ENCODE measurements around the gene EZR. TPM values are rescaled to one million over a fixed set of nuclear protein-coding genes. Genes with fewer than 3 reads are reported as not detected.

Gene EZR
- total and polyA plus RNA-seq, 2 of the 8 experiments (the other 6 are each of a cell fraction or from before 2014, with no cell fraction given), result 122 to 286 TPM

DNA sequence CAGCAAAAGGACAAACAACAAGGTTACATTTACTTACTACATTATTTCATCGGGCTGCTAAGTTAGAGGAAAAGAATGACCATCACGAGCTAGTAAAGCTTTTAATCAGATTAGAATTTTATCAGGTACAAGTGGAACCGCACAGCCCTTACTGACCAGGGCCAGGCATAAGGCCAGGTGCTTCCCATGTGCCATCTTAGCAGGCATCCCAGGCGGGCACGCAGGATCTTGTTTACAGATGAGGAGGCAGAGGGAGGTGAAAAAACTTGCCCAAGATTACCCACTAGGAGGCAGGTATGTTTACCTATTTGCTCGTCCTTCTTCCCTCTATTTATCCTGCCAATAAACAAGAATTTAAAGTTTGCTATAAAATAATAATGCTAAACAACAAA lies 10.7 kb downstream of the EZR start:
- Histone ChIP-seq H3K9ac (replicated peaks in 1 of 4; ENCODE audit: extremely low read depth in 1 of 4, low read depth in 3 of 4, low read length in 3 of 4) (no peak overlapping the region), H3K79me2 (ENCODE audit: control insufficient read depth in 1 of 2, insufficient read depth in 2 of 2, low read length in 2 of 2) (peaks cover 70 to 98% of the 10 kb centered on the region in 2 experiments), H3K23ac (ENCODE audit: insufficient read length) (no peak overlapping the region), H2BK12ac (ENCODE audit: low read depth, low read length) (no peak overlapping the region), H4K91ac (replicated peaks; ENCODE audit: insufficient read length, low read length) (no peak overlapping the region), H3K27me3 (replicated peaks in 1 of 4; ENCODE audit: control insufficient read depth in 3 of 4, extremely low read depth in 1 of 4, insufficient read depth in 3 of 4, low read length in 3 of 4) (no peaks in the 10 kb centered on the region), H3K36me3 (ENCODE audit: control insufficient read depth in 2 of 4, insufficient read depth in 4 of 4, low read length in 3 of 4) (peaks cover 7 to 61% (median 15%) of the 10 kb centered on the region in 4 experiments), H2BK5ac (ENCODE audit: low read depth, low read length) (no peak overlapping the region; the same call in 1 of the 2 replicates), H3K4me1 (replicated peaks in 1 of 4; ENCODE audit: control insufficient read depth in 3 of 4, insufficient read depth in 4 of 4, low read length in 3 of 4) (peaks cover 13 to 41% (median 38%) of the 10 kb centered on the region in 4 experiments), H3K23me2 (ENCODE audit: low read depth, low read length) (no peaks in the 10 kb centered on the region), H3K14ac (ENCODE audit: insufficient read length) (no peak overlapping the region), H4K5ac (ENCODE audit: insufficient read length, low read depth, low read length) (no peak overlapping the region), H2AK5ac (ENCODE audit: low read depth, low read length) (no peak overlapping the region), H3K9me3 (ENCODE audit: insufficient read depth in 2 of 2, low read depth in 1 of 2, low read length in 1 of 2) (no peaks in the 10 kb centered on the region), H4K8ac (ENCODE audit: extremely low read depth, insufficient read depth, low read length) (no peak overlapping the region), H3K4me2 (ENCODE audit: insufficient read depth in 1 of 2, low read depth in 2 of 2, low read length in 2 of 2) (peak overlapping the region in 1 of 2 experiments; percentile 1; a peak in 1 of 4 replicates), H2AFZ (ENCODE audit: low read length) (no peak overlapping the region), H3K4ac (replicated peaks; ENCODE audit: insufficient read length, low read depth, low read length) (no peak overlapping the region), H2BK120ac (replicated peaks; ENCODE audit: low read depth, low read length) (no peak overlapping the region), H3K56ac (replicated peaks; ENCODE audit: insufficient read length, low read depth, low read length) (no peak overlapping the region), H3K4me3 (ENCODE audit: extremely low read depth in 1 of 4, insufficient read depth in 2 of 4, low read depth in 3 of 4, low read length in 4 of 4) (no peak overlapping the region), H2BK15ac (ENCODE audit: low read length) (no peak overlapping the region), H4K20me1 (replicated peaks in 1 of 2; ENCODE audit: control insufficient read depth in 1 of 2, insufficient read depth in 2 of 2, low read length in 2 of 2) (peaks cover 36 to 48% of the 10 kb centered on the region in 2 experiments), H3K27ac (ENCODE audit: low read depth, low read length) (no peak overlapping the region), H2BK20ac (ENCODE audit: low read length) (no peak overlapping the region), H3K18ac (ENCODE audit: extremely low read depth, low read length) (no peak overlapping the region), H3K79me1 (ENCODE audit: low read depth, low read length) (peaks cover 4% of the 10 kb centered on the region; the same call in 1 of the 2 replicates)
- WGBS, 2 experiments (ENCODE audit: extremely low coverage in 1 of 2, insufficient coverage in 1 of 2, insufficient read length in 1 of 2, insufficient replicate concordance in 2 of 2, low coverage in 1 of 2, low lambda C conversion rate in 2 of 2, missing lambda C conversion rate in 1 of 2), result 86% methylated on average over 6 of the region's 6 CpGs; no CpG with 5 or more reads in 1 of the 2 experiments
- DNase-seq (ENCODE audit: low read depth in 1 of 2, low spot score in 2 of 2), result no peak
- ChIA-PET POLR2A (ENCODE audit: partially characterized antibody) (interaction anchor here (0.6 to 4.4 kb wide), 16 partner anchors 8 to 320 kb away, joined by 3 to 31 read pairs (median 4); partner anchors contain the start of genes EZR and TAGAP), CTCF (ENCODE audit: partially characterized antibody) (interaction anchor here (0.6 to 3.9 kb wide), 11 partner anchors 9 to 164 kb away, joined by 3 to 20 read pairs (median 7); no protein-coding TSS in a partner anchor)
- TF ChIP-seq, protein P1, sequence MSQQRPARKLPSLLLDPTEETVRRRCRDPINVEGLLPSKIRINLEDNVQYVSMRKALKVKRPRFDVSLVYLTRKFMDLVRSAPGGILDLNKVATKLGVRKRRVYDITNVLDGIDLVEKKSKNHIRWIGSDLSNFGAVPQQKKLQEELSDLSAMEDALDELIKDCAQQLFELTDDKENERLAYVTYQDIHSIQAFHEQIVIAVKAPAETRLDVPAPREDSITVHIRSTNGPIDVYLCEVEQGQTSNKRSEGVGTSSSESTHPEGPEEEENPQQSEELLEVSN (IDR thresholded peaks at IDR 0.05), result no peak
- TF ChIP-seq RAD21 (IDR thresholded peaks at IDR 0.05 in 1 of 2, conservative IDR thresholded peaks at IDR 0.05 in 1 of 2; ENCODE audit: low read depth in 2 of 2, low read length in 2 of 2), result peak; percentile 22 to 32; a peak in 1 of 4 replicates
- no peak for FAIRE-seq
